SJCRH30 (cell line): ENCODE data around the gene SNX32. TPM values are rescaled to one million over a fixed set of nuclear protein-coding genes. Genes with fewer than 3 reads are reported as not detected.

Experiments
- DNase-seq, 2 experiments: peaks; one replicate each; pipeline ENCODE4 v3.0.0-alpha.2; 2015 to 2020
- H3K27ac ChIP-seq: fragments of 250-450 bp; sonication (Bioruptor Pico); 2 replicates; pipeline ENCODE4 v1.5.1; 2020; ENCODE audit warnings: mild to moderate bottlenecking, moderate library complexity
- H3K27me3 ChIP-seq: fragments of 250-450 bp; sonication (Bioruptor Pico); 2 replicates; pipeline ENCODE4 v1.5.1; 2020; ENCODE audit warnings: mild to moderate bottlenecking, moderate library complexity
- H3K36me3 ChIP-seq: fragments of 250-450 bp; sonication (Bioruptor Pico); 2 replicates; pipeline ENCODE4 v1.5.1; 2020; ENCODE audit warnings: mild to moderate bottlenecking, moderate library complexity
- H3K4me1 ChIP-seq: fragments of 250-450 bp; sonication (Bioruptor Pico); 2 replicates; pipeline ENCODE4 v1.5.1; 2020; ENCODE audit warnings: mild to moderate bottlenecking, moderate library complexity
- H3K4me3 ChIP-seq: fragments of 250-450 bp; sonication (Bioruptor Pico); 2 replicates; pipeline ENCODE4 v1.5.1; 2020; ENCODE audit warnings: mild to moderate bottlenecking, moderate library complexity
- H3K9me3 ChIP-seq: fragments of 250-450 bp; sonication (Bioruptor Pico); replicated peaks from 2 replicates; pipeline ENCODE4 v1.5.1; 2020; ENCODE audit warnings: mild to moderate bottlenecking, moderate library complexity
- total RNA-seq: library from RNA; depleted of rRNA; stranded (reverse); fragments of >200 nt; shearing (Covaris generic); gene quantifications from 2 replicates; pipeline ENCODE4 v1.2.3, GENCODE V29; 2014

Gene SNX32
- total RNA-seq, 1 experiment from 2014 or later, result 0.04 TPM

DNA sequence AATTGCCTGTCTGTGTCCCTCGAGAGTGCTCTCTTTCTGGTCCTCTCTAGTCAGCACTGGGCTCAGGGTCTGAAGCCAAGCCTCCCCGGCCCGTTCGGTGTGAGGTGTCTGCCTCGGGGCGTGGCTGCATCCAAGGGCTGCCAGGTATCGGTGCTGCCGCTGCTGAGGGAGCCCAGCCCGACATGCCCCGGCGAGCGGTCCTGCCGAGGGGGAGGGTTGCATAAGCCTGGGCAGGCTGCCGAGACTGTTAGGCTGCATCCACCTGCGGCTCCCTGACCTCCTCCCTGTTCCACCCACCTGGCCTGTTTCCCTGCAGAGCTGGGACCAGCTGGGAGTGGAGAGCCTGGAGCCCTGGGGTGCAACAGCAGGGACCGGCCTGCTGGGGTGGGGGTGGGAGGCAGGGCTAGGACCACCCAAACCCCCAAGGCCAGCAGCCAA lies 40.6 kb upstream of the SNX32 start:
- DNase-seq, result no peak
- Histone ChIP-seq H3K4me3 (no peak overlapping the region), H3K36me3 (no peaks in the 10 kb centered on the region), H3K27ac (no peak overlapping the region), H3K27me3 (peaks cover 54% of the 10 kb centered on the region), H3K4me1 (no peaks in the 10 kb centered on the region), H3K9me3 (no peaks in the 10 kb centered on the region)

DNA sequence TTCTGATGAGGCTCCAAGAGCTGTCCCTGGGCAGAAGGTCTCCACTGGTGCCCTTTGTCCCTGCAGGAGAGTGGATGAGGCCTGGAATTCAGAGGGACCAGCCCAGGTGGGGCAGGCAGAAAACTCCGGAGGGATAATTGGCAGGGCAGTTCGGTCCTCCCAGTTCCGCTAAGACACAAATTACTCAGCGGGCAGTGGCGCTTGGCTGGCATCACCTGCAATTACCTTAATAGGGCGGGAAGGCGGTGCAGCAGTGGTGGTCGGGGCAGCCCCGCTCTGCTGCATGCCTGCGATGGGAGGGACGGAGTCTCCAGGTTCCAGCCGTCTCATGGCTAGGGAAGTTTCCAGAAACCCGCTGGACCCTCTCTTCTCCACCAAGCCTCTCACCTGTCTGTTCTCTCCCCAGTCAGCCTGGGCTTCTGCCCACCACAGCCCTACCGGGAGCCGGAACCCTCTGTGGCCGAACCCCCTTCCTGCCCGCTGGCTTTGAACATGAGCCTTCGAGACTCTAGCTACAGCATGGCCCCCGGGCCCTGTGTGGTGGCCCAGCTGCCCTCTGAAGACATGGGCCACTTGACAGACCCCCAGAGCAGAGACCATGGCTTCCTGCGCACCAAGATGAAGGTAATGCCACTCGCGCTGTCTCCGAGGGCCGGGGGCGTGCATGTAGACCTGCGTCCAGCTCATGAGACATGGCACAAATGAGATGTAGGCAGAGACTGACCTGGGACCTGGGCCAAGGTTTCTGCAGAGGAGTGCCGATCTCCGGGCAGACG lies 40.0 kb upstream of the SNX32 start:
- no peak overlapping the region for H3K27ac ChIP-seq
- H3K36me3 ChIP-seq, result no peaks in the 10 kb centered on the region
- peaks cover 57% of the 10 kb centered on the region for H3K27me3 ChIP-seq
- no peak for DNase-seq
- H3K4me3 ChIP-seq, result no peak overlapping the region
- H3K4me1 ChIP-seq, result no peaks in the 10 kb centered on the region
- no peaks in the 10 kb centered on the region for H3K9me3 ChIP-seq

DNA sequence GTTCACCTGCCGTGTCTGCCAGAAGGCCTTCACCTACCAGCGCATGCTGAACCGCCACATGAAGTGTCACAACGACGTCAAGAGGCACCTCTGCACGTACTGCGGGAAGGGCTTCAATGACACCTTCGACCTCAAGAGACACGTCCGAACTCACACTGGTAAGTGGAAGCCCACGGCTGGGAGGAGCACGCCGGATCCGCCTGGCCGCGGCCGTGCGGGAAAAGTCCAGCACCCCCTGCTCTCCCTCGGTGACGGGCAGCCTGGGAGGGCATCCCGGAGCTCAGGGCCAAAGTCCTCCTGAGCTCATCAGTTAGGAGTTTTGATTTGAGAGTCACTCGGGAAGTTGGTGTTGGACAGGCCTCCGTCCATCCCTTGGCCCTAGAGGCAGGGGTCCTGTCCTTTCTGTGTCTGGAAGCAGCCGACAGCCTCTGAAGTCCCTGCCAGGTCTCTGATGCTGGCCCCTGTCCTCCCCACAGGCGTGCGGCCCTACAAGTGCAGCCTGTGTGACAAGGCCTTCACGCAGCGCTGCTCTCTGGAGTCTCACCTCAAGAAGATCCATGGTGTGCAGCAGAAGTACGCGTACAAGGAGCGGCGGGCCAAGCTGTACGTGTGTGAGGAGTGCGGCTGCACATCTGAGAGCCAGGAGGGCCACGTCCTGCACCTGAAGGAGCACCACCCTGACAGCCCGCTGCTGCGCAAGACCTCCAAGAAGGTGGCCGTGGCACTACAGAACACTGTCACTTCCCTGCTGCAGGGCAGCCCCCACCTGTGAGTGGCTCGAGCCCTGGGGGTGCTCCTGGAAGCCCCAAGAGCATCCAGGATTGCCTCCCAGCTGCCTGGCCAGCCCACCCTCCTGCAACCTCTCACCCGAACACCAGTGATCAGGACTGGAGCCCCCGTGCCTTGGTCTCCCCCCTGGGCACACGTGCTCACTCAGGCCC lies 38.9 kb upstream of the SNX32 start:
- no peak overlapping the region for H3K4me3 ChIP-seq
- peaks cover 63% of the 10 kb centered on the region for H3K27me3 ChIP-seq
- H3K4me1 ChIP-seq, result no peaks in the 10 kb centered on the region
- H3K27ac ChIP-seq, result no peak overlapping the region
- DNase-seq, result no peak
- H3K36me3 ChIP-seq, result no peaks in the 10 kb centered on the region
- no peaks in the 10 kb centered on the region for H3K9me3 ChIP-seq

DNA sequence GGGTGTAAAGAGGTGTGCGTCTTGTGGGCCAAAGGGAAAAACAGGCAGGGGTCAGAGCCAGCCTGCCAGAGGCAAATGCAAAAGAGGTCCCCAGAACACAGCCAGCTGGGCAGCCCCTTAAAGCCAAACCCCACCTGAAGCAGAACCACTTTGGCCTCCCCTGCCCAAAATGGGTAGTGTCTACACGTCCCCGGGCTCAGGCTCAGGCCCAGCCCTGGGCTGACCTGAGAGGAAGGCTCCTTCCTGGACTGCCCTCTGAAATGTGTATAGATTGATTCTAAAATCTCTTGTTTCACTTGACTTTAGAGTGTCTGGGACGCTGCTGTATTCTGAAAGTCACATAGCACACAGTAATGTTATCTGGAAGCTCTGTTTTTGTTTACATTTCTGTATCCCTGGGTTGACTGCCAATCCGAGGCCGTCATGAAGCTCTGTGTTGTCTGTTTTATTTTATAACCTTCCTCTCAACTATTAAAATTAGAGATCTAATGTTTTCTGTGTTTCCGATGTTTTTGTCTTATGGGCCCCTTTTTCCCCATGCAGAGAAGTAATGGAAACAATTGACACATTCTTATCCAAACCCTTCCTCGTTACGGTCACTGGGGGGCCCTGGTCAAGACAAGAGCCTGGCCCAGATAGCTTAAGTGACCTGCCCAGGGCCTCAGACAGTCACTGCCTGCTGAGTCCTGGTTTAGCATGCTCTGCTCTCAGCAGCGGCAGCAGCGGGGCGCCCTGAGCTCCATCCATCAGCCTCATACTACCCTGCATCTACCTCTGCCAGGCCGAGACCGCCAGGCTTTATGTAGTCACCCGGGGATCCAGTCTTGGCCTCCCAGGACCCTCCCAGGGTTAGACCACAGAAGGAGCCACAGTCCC lies 36.8 kb upstream of the SNX32 start:
- peaks cover 57% of the 10 kb centered on the region for H3K27me3 ChIP-seq
- no peaks in the 10 kb centered on the region for H3K4me1 ChIP-seq
- no peak for DNase-seq
- no peaks in the 10 kb centered on the region for H3K36me3 ChIP-seq
- H3K4me3 ChIP-seq, result no peak overlapping the region
- H3K27ac ChIP-seq, result no peak overlapping the region
- H3K9me3 ChIP-seq, result no peaks in the 10 kb centered on the region

DNA sequence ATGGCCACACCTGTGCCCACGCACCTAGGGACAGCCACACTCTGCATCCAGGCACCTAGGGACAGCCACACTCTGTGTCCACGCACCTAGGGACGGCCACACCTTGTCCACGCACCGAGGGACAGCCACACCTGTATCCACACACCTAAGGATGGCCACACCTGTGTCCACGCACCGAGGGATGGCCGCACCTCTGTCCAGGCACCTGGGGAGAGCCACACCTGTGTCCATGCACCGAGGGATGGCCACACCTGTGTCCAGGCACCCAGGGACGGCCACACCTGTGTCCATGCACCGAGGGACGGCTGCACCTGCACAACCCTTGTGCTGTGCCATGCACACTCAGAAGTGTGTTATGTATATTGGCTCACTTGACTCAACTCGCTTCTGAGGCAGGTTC lies 36.1 kb upstream of the SNX32 start:
- H3K36me3 ChIP-seq, result no peaks in the 10 kb centered on the region
- H3K27me3 ChIP-seq, result peaks cover 52% of the 10 kb centered on the region
- DNase-seq, result no peak
- no peaks in the 10 kb centered on the region for H3K4me1 ChIP-seq
- H3K27ac ChIP-seq, result no peak overlapping the region
- H3K4me3 ChIP-seq, result no peak overlapping the region
- H3K9me3 ChIP-seq, result no peaks in the 10 kb centered on the region

DNA sequence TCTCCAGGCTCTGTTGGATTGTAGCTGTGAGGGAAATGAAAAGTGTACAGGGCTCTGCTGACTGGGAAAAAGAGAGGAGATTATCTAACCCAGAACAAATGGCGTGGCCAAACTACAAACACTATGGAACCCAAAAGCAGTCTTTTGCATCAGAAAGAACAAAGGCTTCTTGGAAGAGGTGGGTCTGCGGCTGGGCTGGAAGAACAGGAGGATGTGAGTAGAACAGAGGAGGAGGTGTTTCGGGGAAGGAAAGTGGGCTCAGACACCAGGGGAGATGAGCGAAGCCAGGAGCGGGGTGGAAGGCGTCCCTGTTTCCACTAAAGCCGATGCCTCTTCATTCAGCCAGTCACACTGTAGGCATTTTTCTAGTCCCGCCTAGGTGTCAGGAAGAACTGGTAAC lies 34.9 kb upstream of the SNX32 start:
- peaks cover 54% of the 10 kb centered on the region for H3K27me3 ChIP-seq

DNA sequence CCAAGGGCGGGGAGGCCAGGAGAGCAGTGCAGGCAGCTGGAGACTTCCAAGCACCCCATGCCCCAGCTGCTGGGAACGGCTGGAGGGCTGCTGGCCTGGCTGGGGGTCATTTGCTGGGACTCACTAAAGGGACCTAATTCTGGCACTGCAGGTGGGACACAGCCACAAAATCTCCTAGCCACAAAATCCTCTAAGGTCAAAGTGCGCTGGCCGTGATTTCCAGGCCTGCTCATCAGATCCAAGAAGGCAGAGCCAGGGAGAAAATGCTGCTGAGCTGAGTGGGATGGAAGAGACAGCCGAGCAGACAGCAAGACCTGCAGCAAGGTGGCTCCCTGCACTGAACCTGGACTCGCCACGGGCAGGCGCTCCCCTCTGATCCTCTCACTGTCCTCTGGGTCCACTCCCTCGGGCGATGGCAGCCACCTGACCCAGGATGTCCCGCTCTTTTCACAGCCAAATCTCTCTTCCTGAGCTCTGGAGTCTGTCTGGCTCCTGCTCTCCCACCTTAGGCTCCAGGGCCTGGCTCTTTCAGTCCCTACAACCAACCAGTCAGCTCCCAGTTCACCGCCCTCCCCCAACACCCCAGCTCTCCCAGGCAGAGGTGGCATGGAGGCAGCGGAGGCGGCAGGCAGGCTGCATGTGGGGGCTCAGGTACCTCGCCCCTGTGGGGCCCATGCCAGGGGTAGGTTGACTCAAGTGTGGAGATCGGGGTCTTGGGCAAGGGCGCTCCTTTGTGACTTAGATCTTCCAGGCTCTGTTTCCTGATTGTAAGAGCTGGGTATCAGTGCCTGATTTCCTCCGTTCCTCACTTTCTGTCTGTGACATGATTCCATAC lies 32.4 kb upstream of the SNX32 start:
- no peaks in the 10 kb centered on the region for H3K9me3 ChIP-seq
- DNase-seq, result no peak
- no peaks in the 10 kb centered on the region for H3K4me1 ChIP-seq
- H3K27me3 ChIP-seq, result peaks cover 50% of the 10 kb centered on the region
- no peak overlapping the region for H3K27ac ChIP-seq
- H3K4me3 ChIP-seq, result no peak overlapping the region
- no peaks in the 10 kb centered on the region for H3K36me3 ChIP-seq

More for the DNA sequence above, 34.9 kb upstream of the SNX32 start:
- H3K27ac ChIP-seq, result no peak overlapping the region
- H3K9me3 ChIP-seq, result no peaks in the 10 kb centered on the region
- no peaks in the 10 kb centered on the region for H3K36me3 ChIP-seq
- H3K4me1 ChIP-seq, result no peaks in the 10 kb centered on the region
- H3K4me3 ChIP-seq, result no peak overlapping the region
- no peak for DNase-seq

DNA sequence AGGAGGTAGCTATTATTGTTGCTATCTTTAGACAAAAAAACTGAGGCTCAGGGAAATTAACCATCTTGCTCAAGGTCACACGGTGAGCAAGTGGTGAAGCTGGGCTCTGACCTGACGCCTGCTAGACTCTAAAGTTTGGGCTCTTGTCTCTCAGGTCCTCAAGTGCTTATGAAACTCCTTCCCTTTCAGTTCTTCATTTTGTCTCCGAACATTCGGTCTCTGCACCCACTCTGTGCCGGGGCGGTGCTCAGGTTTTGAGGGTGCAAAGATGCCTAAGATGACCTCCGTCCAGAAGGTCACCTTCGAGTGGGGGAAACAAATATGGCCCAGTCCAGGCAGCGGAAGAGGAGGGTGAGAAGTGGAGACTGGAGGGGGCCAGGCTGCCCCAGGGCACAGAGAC lies 30.9 kb upstream of the SNX32 start:
- Histone ChIP-seq H3K36me3 (no peaks in the 10 kb centered on the region), H3K9me3 (no peaks in the 10 kb centered on the region), H3K27me3 (peaks cover 39% of the 10 kb centered on the region), H3K4me3 (no peak overlapping the region), H3K27ac (no peak overlapping the region), H3K4me1 (no peaks in the 10 kb centered on the region)
- no peak for DNase-seq

DNA sequence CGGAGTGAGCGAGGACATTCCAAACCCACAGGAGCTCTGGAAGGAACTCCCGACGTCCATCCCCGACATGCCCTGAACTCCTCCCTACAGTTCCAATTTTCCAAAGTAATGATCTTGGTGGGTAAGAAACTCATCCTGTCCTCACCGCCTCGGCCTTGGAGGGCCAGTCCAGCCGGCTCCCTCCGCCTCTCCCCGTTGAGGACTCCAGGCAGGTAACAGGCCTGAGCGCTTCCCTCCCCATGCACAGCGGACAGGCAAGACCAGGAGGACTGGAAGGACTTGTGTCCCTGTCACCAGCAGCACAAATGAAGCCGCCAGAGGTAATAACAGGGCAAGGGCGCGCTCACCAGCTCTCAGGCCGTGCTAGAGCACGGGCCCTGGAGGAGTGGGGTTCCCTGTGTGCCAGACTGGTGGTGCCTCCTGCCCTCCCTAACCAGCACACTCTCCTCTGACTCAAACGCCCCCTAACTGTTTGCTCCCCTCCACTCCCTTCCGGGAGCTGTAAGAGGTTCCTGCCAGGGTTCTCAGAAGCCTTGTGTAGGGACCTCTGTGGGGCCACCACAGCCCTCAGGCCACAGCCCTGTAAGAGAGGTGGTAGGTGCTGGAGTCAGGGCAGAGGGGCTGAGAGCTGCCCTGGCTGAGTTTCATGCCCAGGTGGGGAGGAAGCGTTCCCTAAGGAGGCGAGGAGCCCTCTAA lies 29.8 kb upstream of the SNX32 start:
- Histone ChIP-seq H3K27ac (no peak overlapping the region), H3K27me3 (peaks cover 39% of the 10 kb centered on the region), H3K9me3 (no peaks in the 10 kb centered on the region), H3K36me3 (no peaks in the 10 kb centered on the region), H3K4me1 (no peaks in the 10 kb centered on the region), H3K4me3 (no peak overlapping the region)
- DNase-seq, result no peak

DNA sequence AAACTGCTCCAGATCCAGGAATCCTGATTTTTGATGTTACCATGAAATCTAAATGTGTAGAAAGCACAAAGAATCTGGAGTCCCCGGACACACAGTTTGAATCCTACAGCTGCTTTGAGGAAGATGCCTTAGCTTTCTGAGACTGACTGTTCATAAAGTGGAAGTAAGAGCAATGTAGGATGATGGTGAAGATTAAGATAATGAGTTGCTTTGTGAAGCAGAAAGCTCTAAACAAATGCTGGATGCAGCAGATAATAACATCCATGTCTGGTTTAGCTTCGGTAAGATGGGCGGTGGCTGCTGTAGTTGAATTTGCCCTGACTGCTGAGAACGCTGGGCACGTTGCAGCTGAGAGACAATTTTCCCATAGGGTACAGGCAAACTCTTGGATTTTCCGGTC lies 26.8 kb upstream of the SNX32 start:
- H3K4me3 ChIP-seq, result no peak overlapping the region
- peaks cover 25% of the 10 kb centered on the region for H3K27me3 ChIP-seq

DNA sequence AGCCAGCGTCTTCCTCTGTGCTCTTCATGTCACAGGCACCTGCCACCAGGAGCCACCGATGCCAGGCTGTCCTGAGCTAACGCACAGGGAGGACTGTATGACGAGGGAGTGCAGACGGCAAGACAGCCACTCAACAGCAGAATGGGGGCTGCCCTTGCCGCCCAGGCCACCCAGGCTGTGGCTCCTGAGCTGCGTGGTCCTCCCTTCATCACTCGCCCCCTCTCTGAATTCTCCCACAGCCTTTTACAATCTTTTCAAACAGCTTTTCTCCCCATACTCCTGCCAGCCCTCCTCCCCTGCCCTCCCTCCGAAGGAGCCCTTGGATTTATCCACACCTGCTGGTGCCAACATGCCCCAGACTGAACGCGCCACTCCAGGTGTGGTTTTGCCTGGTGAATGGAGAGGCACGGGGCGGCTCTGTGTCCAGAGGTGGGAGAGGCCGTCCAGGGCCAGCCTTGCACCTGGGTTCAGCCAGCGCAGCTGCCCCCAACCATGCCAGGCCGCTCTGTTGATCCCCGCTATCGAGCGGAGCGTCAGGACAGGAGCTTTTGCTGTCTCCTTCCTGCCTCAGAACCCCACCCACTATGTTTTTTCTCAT lies 24.9 kb upstream of the SNX32 start:
- H3K36me3 ChIP-seq, result no peaks in the 10 kb centered on the region
- H3K4me1 ChIP-seq, result 0 out of 2 replicates have a peak, but pooled peaks cover 3% of the 10 kb centered on the region
- H3K4me3 ChIP-seq, result no peak overlapping the region
- DNase-seq, result no peak
- H3K27ac ChIP-seq, result no peak overlapping the region
- no peaks in the 10 kb centered on the region for H3K9me3 ChIP-seq
- peaks cover 15% of the 10 kb centered on the region for H3K27me3 ChIP-seq

More for the DNA sequence above, 26.8 kb upstream of the SNX32 start:
- Histone ChIP-seq H3K36me3 (no peaks in the 10 kb centered on the region), H3K27ac (no peak overlapping the region), H3K9me3 (no peaks in the 10 kb centered on the region), H3K4me1 (0 out of 2 replicates have a peak, but pooled peaks cover 3% of the 10 kb centered on the region)
- DNase-seq, result no peak

DNA sequence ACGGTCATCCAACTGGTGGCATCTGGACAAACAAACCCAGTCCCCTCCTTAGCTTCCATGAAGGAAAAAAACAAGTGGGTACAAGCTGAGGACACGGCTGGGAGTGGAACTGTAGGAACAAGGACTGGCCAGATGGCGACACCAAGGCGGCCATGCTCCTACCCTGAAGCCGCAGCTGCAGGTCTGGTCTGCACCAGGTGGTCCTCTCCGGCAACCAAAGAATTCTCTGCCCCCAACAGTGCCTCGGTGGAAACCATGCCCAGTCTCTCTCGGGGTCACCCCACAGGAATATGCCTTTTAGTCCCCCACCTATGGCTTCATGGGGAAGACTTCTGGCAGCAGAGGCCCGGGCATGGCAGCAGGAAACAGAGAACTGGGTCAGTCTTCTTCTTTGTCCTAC lies 24.3 kb upstream of the SNX32 start:
- no peak overlapping the region for H3K4me3 ChIP-seq
- H3K27ac ChIP-seq, result no peak overlapping the region
- H3K9me3 ChIP-seq, result no peaks in the 10 kb centered on the region
- H3K4me1 ChIP-seq, result 0 out of 2 replicates have a peak, but pooled peaks cover 3% of the 10 kb centered on the region
- peaks cover 12% of the 10 kb centered on the region for H3K27me3 ChIP-seq
- no peaks in the 10 kb centered on the region for H3K36me3 ChIP-seq
- no peak for DNase-seq
